Measurements from ENCODE around the gene OTOF.

- TF ChIP-seq EZH2 (IDR thresholded peaks at IDR 0.05; ENCODE audit: insufficient read depth, poor library complexity, severe bottlenecking): no peak
- TF ChIP-seq EZH2phosphoT487 (IDR thresholded peaks at IDR 0.05; ENCODE audit: insufficient read depth, low read depth): no peak
These were observed 43.9 kb upstream of the OTOF start for GRCh38 chr2:26521913-26522180.
